BJ (cell line): ENCODE measurements around the gene TIMM23. TPM values are rescaled to one million over a fixed set of nuclear protein-coding genes. Genes with fewer than 3 reads are reported as not detected.

Source experiments
- CTCF ChIA-PET: fragments of 350-600 bp; formaldehyde crosslinking; extraction: SDS; loops from one replicate; lab custom pipeline; 2021; ENCODE audit warnings: antibody characterized with exemption, inconsistent platforms; lab: Yijun Ruan, JAX
- POLR2A ChIA-PET: fragments of 300-600 bp; sonication (Branson Sonifier 250); formaldehyde crosslinking; extraction: SDS; loops from one replicate; lab custom pipeline; 2021; ENCODE audit warnings: antibody characterized with exemption; lab: Charles Lee
- DNase-seq: peaks from one replicate; pipeline ENCODE4 v3.0.0-alpha.2; 2011; ENCODE audit warnings: low read depth
- H3K27me3 ChIP-seq: 2 replicates; pipeline ENCODE4 v1.6.0; 2011; ENCODE audit warnings: low read length; ENCODE audit not compliant: control insufficient read depth, insufficient read depth
- H3K36me3 ChIP-seq: 2 replicates; pipeline ENCODE4 v1.5.1; 2011; ENCODE audit warnings: low read length; ENCODE audit not compliant: control insufficient read depth, insufficient read depth
- H3K4me3 ChIP-seq: 2 replicates; pipeline ENCODE4 v1.5.1; 2011; ENCODE audit warnings: low read depth, mild to moderate bottlenecking, control low read depth, low read length
- polyA plus RNA-seq: library from polyadenylated mRNA; depleted of rRNA; stranded (reverse); fragments of >200 nt; gene quantifications from 2 replicates; pipeline ENCODE4 v1.2.3, GENCODE V29; 2011
- TF ChIP-seq, protein P1 (sequence below): IDR thresholded peaks from 2 replicates; pipeline ENCODE4 v1.5.1; 2011; ENCODE audit warnings: low read depth, mild to moderate bottlenecking, control low read depth, inconsistent platforms, low read length, moderate library complexity; ENCODE audit not compliant: insufficient read depth

Gene TIMM23
- polyA plus RNA-seq, 1 experiment, result 52.5 TPM

- H3K36me3 ChIP-seq, result peaks cover 6% of the 10 kb centered on the region
- no peaks in the 10 kb centered on the region for H3K27me3 ChIP-seq
- no peak overlapping the region for H3K4me3 ChIP-seq
- ChIA-PET POLR2A (no interaction called here), CTCF (no interaction called here)
- TF ChIP-seq, protein P1, sequence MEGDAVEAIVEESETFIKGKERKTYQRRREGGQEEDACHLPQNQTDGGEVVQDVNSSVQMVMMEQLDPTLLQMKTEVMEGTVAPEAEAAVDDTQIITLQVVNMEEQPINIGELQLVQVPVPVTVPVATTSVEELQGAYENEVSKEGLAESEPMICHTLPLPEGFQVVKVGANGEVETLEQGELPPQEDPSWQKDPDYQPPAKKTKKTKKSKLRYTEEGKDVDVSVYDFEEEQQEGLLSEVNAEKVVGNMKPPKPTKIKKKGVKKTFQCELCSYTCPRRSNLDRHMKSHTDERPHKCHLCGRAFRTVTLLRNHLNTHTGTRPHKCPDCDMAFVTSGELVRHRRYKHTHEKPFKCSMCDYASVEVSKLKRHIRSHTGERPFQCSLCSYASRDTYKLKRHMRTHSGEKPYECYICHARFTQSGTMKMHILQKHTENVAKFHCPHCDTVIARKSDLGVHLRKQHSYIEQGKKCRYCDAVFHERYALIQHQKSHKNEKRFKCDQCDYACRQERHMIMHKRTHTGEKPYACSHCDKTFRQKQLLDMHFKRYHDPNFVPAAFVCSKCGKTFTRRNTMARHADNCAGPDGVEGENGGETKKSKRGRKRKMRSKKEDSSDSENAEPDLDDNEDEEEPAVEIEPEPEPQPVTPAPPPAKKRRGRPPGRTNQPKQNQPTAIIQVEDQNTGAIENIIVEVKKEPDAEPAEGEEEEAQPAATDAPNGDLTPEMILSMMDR, result no peak
- DNase-seq, result no peak
These were observed 41.9 kb downstream of the TIMM23 start for GRCh38 chr10:46014206-46014605.

DNA sequence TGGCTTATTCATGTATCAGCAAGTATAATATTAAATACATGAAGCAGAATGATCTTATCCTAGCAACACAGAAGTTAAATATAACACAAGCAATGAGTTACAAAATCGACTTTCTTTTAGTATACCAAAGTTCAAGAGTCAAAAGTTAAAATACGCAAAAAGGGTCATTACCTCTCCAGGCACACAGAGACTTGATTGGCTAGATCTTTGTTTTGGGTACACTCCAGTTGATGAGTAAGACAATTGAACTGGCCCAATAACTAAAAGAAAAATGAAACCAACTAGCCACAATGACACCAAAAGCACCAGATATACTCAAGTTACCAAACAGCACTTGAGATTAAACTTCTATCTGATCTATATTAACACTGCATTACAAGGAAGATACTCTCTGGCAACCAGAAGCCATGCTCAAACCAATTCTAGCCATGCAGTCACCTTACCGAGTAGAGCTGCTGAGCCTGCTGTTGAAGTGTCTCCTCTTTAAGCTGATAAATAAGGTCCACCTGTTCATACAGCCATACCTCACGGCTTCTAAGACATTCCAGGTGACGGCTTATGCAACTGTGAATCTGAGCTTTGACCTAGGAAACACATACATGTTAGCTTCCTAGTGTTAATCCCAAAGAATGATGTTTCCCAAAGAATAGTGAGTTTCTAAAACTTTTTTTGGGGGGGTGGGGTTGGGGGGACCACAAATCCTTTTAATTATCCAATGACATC lies 42.6 kb downstream of the TIMM23 start:
- TF ChIP-seq, protein P1, result no peak
- CTCF ChIA-PET, result no interaction called here
- Histone ChIP-seq H3K27me3 (no peaks in the 10 kb centered on the region), H3K36me3 (peaks cover 4% of the 10 kb centered on the region), H3K4me3 (no peak overlapping the region)
- POLR2A ChIA-PET, result no interaction called here
- DNase-seq, result no peak

GRCh38 chr10:46016190-46016589 lies 43.9 kb downstream of the TIMM23 start:
- Histone ChIP-seq H3K4me3 (no peak overlapping the region), H3K36me3 (peaks cover 4% of the 10 kb centered on the region), H3K27me3 (no peaks in the 10 kb centered on the region)
- TF ChIP-seq, protein P1, result no peak
- ChIA-PET POLR2A (no interaction called here), CTCF (interaction anchor here (0.7 kb wide), 1 partner anchor 7 kb away, joined by 3 read pairs; no protein-coding TSS in a partner anchor)
- no peak for DNase-seq

- Histone ChIP-seq H3K4me3 (no peak overlapping the region), H3K27me3 (no peaks in the 10 kb centered on the region), H3K36me3 (peaks cover 4% of the 10 kb centered on the region)
- DNase-seq, result no peak
- ChIA-PET CTCF (interaction anchor here (0.6 to 3.4 kb wide), 3 partner anchors 9 to 536 kb away, joined by 4 to 18 read pairs (median 6); no protein-coding TSS in a partner anchor), POLR2A (no interaction called here)
- TF ChIP-seq, protein P1, result no peak
These were observed 44.5 kb downstream of the TIMM23 start for GRCh38 chr10:46016811-46017210.

GRCh38 chr10:46017733-46018132 lies 45.4 kb downstream of the TIMM23 start:
- Histone ChIP-seq H3K27me3 (no peaks in the 10 kb centered on the region), H3K4me3 (no peak overlapping the region), H3K36me3 (peaks cover 4% of the 10 kb centered on the region)
- ChIA-PET CTCF (interaction anchor here (3.4 kb wide), 1 partner anchor 11 kb away, joined by 18 read pairs; no protein-coding TSS in a partner anchor), POLR2A (no interaction called here)
- TF ChIP-seq, protein P1, result no peak
- DNase-seq, result no peak
